Endothelial cell of umbilical vein (primary cell): ENCODE measurements around the gene USH2A. TPM values are rescaled to one million over a fixed set of nuclear protein-coding genes. Genes with fewer than 3 reads are reported as not detected.

ENCODE experiments used
- BruUV-seq: library from RNA; stranded (reverse); fragments of 400-500 nt; replicated peaks from 2 replicates; lab custom pipeline; 2021; lab: Mats Ljungman, UMichigan
- CTCF ChIA-PET: fragments of 300-600, 350-600 bp; sonication (Branson Sonifier 250); formaldehyde crosslinking; loops from one replicate; lab custom pipeline; 2021; ENCODE audit warnings: antibody characterized with exemption, inconsistent platforms; lab: Charles Lee
- POLR2A ChIA-PET: fragments of 300-600, 350-600 bp; sonication (Branson Sonifier 250); formaldehyde crosslinking; loops from one replicate; lab custom pipeline; 2021; ENCODE audit warnings: antibody characterized with exemption, inconsistent platforms; lab: Charles Lee
- DNase-seq: peaks from one replicate; pipeline ENCODE4 v3.0.0-alpha.2; 2011; ENCODE audit warnings: low read depth, low spot score
- FAIRE-seq: peaks from 2 replicates; lab custom pipeline; 2011; peaks lifted over from hg19 to GRCh38; lab: Jason Lieb, UNC
- H2AFZ ChIP-seq: 2 replicates; pipeline ENCODE4 v1.6.0; 2012; ENCODE audit warnings: low read depth, low read length, control low read depth, inconsistent platforms
- H3K27ac ChIP-seq: 2 replicates; pipeline ENCODE4 v1.5.1; 2011; ENCODE audit warnings: low read depth, mild to moderate bottlenecking, control low read depth, low read length, moderate library complexity; ENCODE audit not compliant: insufficient read depth
- H3K27me3 ChIP-seq, 2 experiments: 2 replicates each; pipeline versions ENCODE4 v1.6.0 to v1.6.1; 2011; ENCODE audit warnings: low read length in 2 of 2, mixed read lengths in 1 of 2; ENCODE audit not compliant: control insufficient read depth in 2 of 2, insufficient read depth in 2 of 2
- H3K36me3 ChIP-seq, 2 experiments: 2 replicates in 1 of 2; 3 replicates in 1 of 2; pipeline ENCODE4 v1.5.1; 2011; ENCODE audit warnings: low read length in 2 of 2, mild to moderate bottlenecking in 1 of 2, moderate library complexity in 1 of 2; ENCODE audit not compliant: control insufficient read depth in 2 of 2, insufficient read depth in 2 of 2; ENCODE audit errors: extremely low read depth in 1 of 2
- H3K4me1 ChIP-seq: 3 replicates; pipeline ENCODE4 v1.5.1; 2011; ENCODE audit warnings: mild to moderate bottlenecking, low read length; ENCODE audit not compliant: control insufficient read depth, insufficient read depth; ENCODE audit errors: extremely low read depth
- H3K4me2 ChIP-seq: 2 replicates; pipeline ENCODE4 v1.6.1; 2011; ENCODE audit warnings: low read length, control low read depth, mixed read lengths; ENCODE audit not compliant: insufficient read depth
- H3K4me3 ChIP-seq, 3 experiments: fragments of 200-600 bp in 1 of 3; sonication (generic), shearing (Covaris generic) in 1 of 3; replicated peaks in 1 of 3; 2 replicates each; pipeline ENCODE4 v1.5.1; 2011 to 2016; ENCODE audit warnings: control low read depth in 3 of 3, low read length in 3 of 3, mild to moderate bottlenecking in 2 of 3, inconsistent platforms in 1 of 3, low read depth in 1 of 3, moderate library complexity in 1 of 3; ENCODE audit not compliant: insufficient read depth in 1 of 3
- H3K79me2 ChIP-seq: 2 replicates; pipeline ENCODE4 v1.6.0; 2012; ENCODE audit warnings: low read length, inconsistent platforms; ENCODE audit not compliant: control insufficient read depth, insufficient read depth
- H3K9ac ChIP-seq: replicated peaks from 2 replicates; pipeline ENCODE3; 2011; ENCODE audit warnings: low read length, control low read depth; ENCODE audit not compliant: insufficient read depth; ENCODE audit errors: extremely low read depth
- H3K9me1 ChIP-seq: replicated peaks from 3 replicates; pipeline ENCODE4 v1.6.0; 2011; ENCODE audit warnings: mild to moderate bottlenecking, low read length; ENCODE audit not compliant: control insufficient read depth, insufficient read depth; ENCODE audit errors: extremely low read depth
- H3K9me3 ChIP-seq: replicated peaks from 2 replicates; pipeline ENCODE4 v1.5.1; 2012; ENCODE audit warnings: low read length, inconsistent platforms; ENCODE audit not compliant: control insufficient read depth, insufficient read depth
- H4K20me1 ChIP-seq: replicated peaks from 2 replicates; pipeline ENCODE3; 2011; ENCODE audit warnings: mild to moderate bottlenecking, low read length; ENCODE audit not compliant: control insufficient read depth, insufficient read depth; ENCODE audit errors: extremely low read depth
- CTCF ChIP-seq, 2 donors: IDR thresholded peaks; 1 replicate in 1 of 2; 2 replicates in 1 of 2; pipeline ENCODE4 v1.5.1; 2011; ENCODE audit warnings: low read length in 2 of 2, mild to moderate bottlenecking in 2 of 2, moderate library complexity in 2 of 2, control low read depth in 1 of 2, inconsistent platforms in 1 of 2, low read depth in 1 of 2; ENCODE audit not compliant: insufficient read depth in 1 of 2; ENCODE audit errors: extremely low read depth in 1 of 2
- EZH2 ChIP-seq: IDR thresholded peaks from 2 replicates; pipeline ENCODE4 v1.6.1; 2012; ENCODE audit warnings: borderline replicate concordance, low read depth, mild to moderate bottlenecking, moderate library complexity, low read length, inconsistent platforms; ENCODE audit not compliant: severe bottlenecking
- FOS ChIP-seq: IDR thresholded peaks from 2 replicates; pipeline ENCODE4 v1.6.1; 2011; ENCODE audit warnings: mild to moderate bottlenecking, low read length, moderate library complexity, borderline replicate concordance; ENCODE audit not compliant: insufficient read depth
- GATA2 ChIP-seq: IDR thresholded peaks from 2 replicates; pipeline ENCODE4 v1.7.0; 2011; ENCODE audit warnings: low read depth, mild to moderate bottlenecking, moderate library complexity, mixed read lengths, low read length; ENCODE audit not compliant: insufficient read length, insufficient read depth
- JUN ChIP-seq: IDR thresholded peaks from 2 replicates; pipeline ENCODE4 v1.6.1; 2011; ENCODE audit warnings: borderline replicate concordance, low read depth; ENCODE audit not compliant: insufficient read length, insufficient read depth
- MAX ChIP-seq: IDR thresholded peaks from 2 replicates; pipeline ENCODE4 v1.6.1; 2011; ENCODE audit not compliant: insufficient read depth, insufficient read length
- MYC ChIP-seq: IDR thresholded peaks from one replicate; pipeline ENCODE4 v1.6.1; 2011; ENCODE audit warnings: mild to moderate bottlenecking, low read depth, low read length
- POLR2A ChIP-seq: IDR thresholded peaks from 2 replicates; pipeline ENCODE4 v1.6.1; 2012; ENCODE audit warnings: low read depth, mild to moderate bottlenecking, control low read depth, low read length
- POLR2AphosphoS5 ChIP-seq: IDR thresholded peaks from 2 replicates; pipeline ENCODE4 v1.6.1; 2012; ENCODE audit warnings: low read depth, mild to moderate bottlenecking, control low read depth, low read length, moderate library complexity; ENCODE audit not compliant: insufficient read depth
- dilution Hi-C: fragments of 300-500 bp; cut with MboI; formaldehyde crosslinking; loops from one replicate; pipeline ENCODE4 v1.15.0; 2019; ENCODE audit warnings: low sequenced_read_pairs; ENCODE audit not compliant: extremely low pct_ligation_motif_present
- intact Hi-C: fragments of 100-400 bp; cut with micrococcal nuclease; formaldehyde crosslinking; loops from one replicate; pipeline ENCODE4 v1.10.0; 2022
- polyA plus RNA-seq, 4 experiments: library from polyadenylated mRNA; depleted of rRNA in 3 of 4; stranded (reverse) in 3 of 4; unstranded in 1 of 4; fragments of >200 nt; gene quantifications; 2 replicates each; pipeline versions ENCODE4 v1.2.1 to v1.2.3, GENCODE V29; 2011 to 2012; ENCODE audit warnings: missing spikeins in 1 of 4
- total RNA-seq: library from RNA; stranded (reverse); gene quantifications from 2 replicates; pipeline ENCODE4 v1.2.3, GENCODE V29; 2021

USH2A gene
- total and polyA plus RNA-seq, 2 donors (not counting 3 experiments of a cell fraction or from before 2014, with no cell fraction given), result not detected

GRCh38 chr1:216057063-216057462 lies 366.2 kb downstream of the USH2A start:
- Histone ChIP-seq H3K4me2 (no peak overlapping the region), H4K20me1 (no peaks in the 10 kb centered on the region), H3K4me3 (no peak overlapping the region), H3K36me3 (no peaks in the 10 kb centered on the region), H3K4me1 (no peaks in the 10 kb centered on the region), H3K9me1 (no peaks in the 10 kb centered on the region), H3K27ac (no peak overlapping the region), H3K27me3 (no peaks in the 10 kb centered on the region), H3K79me2 (no peaks in the 10 kb centered on the region), H2AFZ (no peak overlapping the region), H3K9me3 (peaks cover 4% of the 10 kb centered on the region), H3K9ac (no peak overlapping the region)
- TF ChIP-seq EZH2 (no peak), JUN (no peak), POLR2A (no peak), GATA2 (no peak), MAX (no peak), MYC (no peak), CTCF (IDR thresholded peaks at IDR 0.05; ENCODE audit: extremely low read depth in 1 of 2, insufficient read depth in 1 of 2, low read depth in 1 of 2, low read length in 2 of 2) (no peak), POLR2AphosphoS5 (no peak), FOS (no peak)
- no peak for DNase-seq
- ChIA-PET CTCF (no interaction called here), POLR2A (no interaction called here)
- intact Hi-C loops (loop anchor here (5.0 kb wide), 1 partner anchor 185 kb away; no protein-coding TSS in a partner anchor), dilution Hi-C loops (no loop called here)
- no TSS peak for BruUV-seq
- FAIRE-seq, result no peak
